SK-N-SH treated with all-trans-retinoic acid at 6 μM for 48 hours (cell line): ENCODE data around the gene HSD3B1.

ENCODE experiments used
- ATAC-seq: fragments of 200-7000 bp; cut with Tn5 transposase; 3 replicates; pipeline ENCODE4 v1.9.1; 2020; ENCODE audit warnings: mild to moderate bottlenecking, moderate library complexity
- ARNTL ChIP-seq: fragments of 450-650 bp; formaldehyde crosslinking; IDR thresholded peaks from 2 replicates; pipeline ENCODE4 v1.5.0; 2020; ENCODE audit warnings: low read depth, mild to moderate bottlenecking, moderate library complexity, borderline replicate concordance
- BACH2 ChIP-seq: fragments of 250-450 bp; sonication (Bioruptor Pico); IDR thresholded peaks from 2 replicates; pipeline ENCODE4 v1.9.0; 2021; ENCODE audit warnings: mild to moderate bottlenecking, borderline replicate concordance
- CSDC2 ChIP-seq: fragments of 250-450 bp; sonication (Bioruptor Pico); IDR thresholded peaks from 2 replicates; pipeline ENCODE4 v1.5.0; 2020; ENCODE audit warnings: mild to moderate bottlenecking, moderate library complexity
- ESRRG ChIP-seq: fragments of 250-450 bp; sonication (Bioruptor Pico); IDR thresholded peaks from 2 replicates; pipeline ENCODE4 v1.6.1; 2021; ENCODE audit warnings: mild to moderate bottlenecking
- GLIS3 ChIP-seq: fragments of 250-450 bp; sonication (Bioruptor Pico); IDR thresholded peaks from 2 replicates; pipeline ENCODE4 v1.5.0; 2020; ENCODE audit warnings: mild to moderate bottlenecking, moderate library complexity
- ISL1 ChIP-seq: fragments of 250-450 bp; sonication (Bioruptor Pico); IDR thresholded peaks from 2 replicates; pipeline ENCODE4 v2.1.2; 2022; ENCODE audit warnings: mild to moderate bottlenecking, moderate library complexity
- POU6F1 ChIP-seq: fragments of 250-450 bp; sonication (Bioruptor Pico); IDR thresholded peaks from 2 replicates; pipeline ENCODE4 v1.8.0; 2021; ENCODE audit warnings: low read depth, mild to moderate bottlenecking, moderate library complexity, borderline replicate concordance
- PPARA ChIP-seq: fragments of 250-450 bp; sonication (Bioruptor Pico); IDR thresholded peaks from 2 replicates; pipeline ENCODE4 v1.5.0; 2020; ENCODE audit warnings: mild to moderate bottlenecking, borderline replicate concordance
- RARB ChIP-seq: fragments of 250-450 bp; sonication (Bioruptor Pico); IDR thresholded peaks from 2 replicates; pipeline ENCODE4 v1.8.0; 2021; ENCODE audit warnings: mild to moderate bottlenecking, moderate library complexity
- SNAI2 ChIP-seq: fragments of 250-450 bp; sonication (Bioruptor Pico); IDR thresholded peaks from 2 replicates; pipeline ENCODE4 v1.5.0; 2020; ENCODE audit warnings: mild to moderate bottlenecking, moderate library complexity
- TCF4 ChIP-seq: fragments of 250-450 bp; sonication (Bioruptor Pico); IDR thresholded peaks from 2 replicates; pipeline ENCODE4 v1.8.0; 2021; ENCODE audit warnings: mild to moderate bottlenecking, moderate library complexity, borderline replicate concordance
- TOX ChIP-seq: fragments of 250-450 bp; sonication (Bioruptor Pico); IDR thresholded peaks from 2 replicates; pipeline ENCODE4 v1.8.0; 2021; ENCODE audit warnings: mild to moderate bottlenecking, moderate library complexity, borderline replicate concordance
- TSHZ2 ChIP-seq: fragments of 250-450 bp; sonication (Bioruptor Pico); IDR thresholded peaks from 2 replicates; pipeline ENCODE4 v1.5.0; 2020; ENCODE audit warnings: mild to moderate bottlenecking, moderate library complexity
- ZC3H10 ChIP-seq: fragments of 250-450 bp; sonication (Bioruptor Pico); IDR thresholded peaks from 2 replicates; pipeline ENCODE4 v1.5.1; 2021; ENCODE audit warnings: mild to moderate bottlenecking, moderate library complexity
- ZFP3 ChIP-seq: fragments of 250-450 bp; sonication (Bioruptor Pico); IDR thresholded peaks from 2 replicates; pipeline ENCODE4 v1.5.0; 2020; ENCODE audit warnings: mild to moderate bottlenecking, moderate library complexity
- ZFP30 ChIP-seq: fragments of 450-650 bp; formaldehyde crosslinking; IDR thresholded peaks from 2 replicates; pipeline ENCODE4 v1.5.0; 2022; ENCODE audit warnings: mild to moderate bottlenecking, moderate library complexity
- ZNF565 ChIP-seq: fragments of 450-650 bp; formaldehyde crosslinking; conservative IDR thresholded peaks from 2 replicates; pipeline ENCODE4 v1.5.0; 2020; ENCODE audit warnings: low read depth, mild to moderate bottlenecking, moderate library complexity
- ZNF70 ChIP-seq: fragments of 450-650 bp; formaldehyde crosslinking; IDR thresholded peaks from 2 replicates; pipeline ENCODE4 v1.5.0; 2020; ENCODE audit warnings: mild to moderate bottlenecking, moderate library complexity
- ZNF8 ChIP-seq: fragments of 450-650 bp; formaldehyde crosslinking; IDR thresholded peaks from 2 replicates; pipeline ENCODE4 v1.5.0; 2020; ENCODE audit warnings: mild to moderate bottlenecking, moderate library complexity
- TF ChIP-seq, protein P1 (sequence below): fragments of 250-450 bp; sonication (Bioruptor Pico); IDR thresholded peaks from 2 replicates; pipeline ENCODE4 v1.5.1; 2021; ENCODE audit warnings: mild to moderate bottlenecking, moderate library complexity
- TF ChIP-seq, protein P2 (sequence below): fragments of 250-450 bp; sonication (Bioruptor Pico); IDR thresholded peaks from 2 replicates; pipeline ENCODE4 v1.8.0; 2020; ENCODE audit warnings: mild to moderate bottlenecking, moderate library complexity, borderline replicate concordance
- TF ChIP-seq, protein P3 (sequence below): fragments of 250-450 bp; sonication (Bioruptor Pico); IDR thresholded peaks from 2 replicates; pipeline ENCODE4 v1.5.1; 2020; ENCODE audit warnings: low read depth, mild to moderate bottlenecking, moderate library complexity

The HSD3B1 gene

GRCh38 chr1:119506941-119507340, at the start of gene HSD3B1:
Gene HSD3B1 (plus strand): TSS chr1:119507210. CDS start chr1:119507477, 267 bp downstream.
- no peak for ATAC-seq
- TF ChIP-seq ESRRG (no peak), RARB (CRISPR knock-in tag) (no peak)

DNA sequence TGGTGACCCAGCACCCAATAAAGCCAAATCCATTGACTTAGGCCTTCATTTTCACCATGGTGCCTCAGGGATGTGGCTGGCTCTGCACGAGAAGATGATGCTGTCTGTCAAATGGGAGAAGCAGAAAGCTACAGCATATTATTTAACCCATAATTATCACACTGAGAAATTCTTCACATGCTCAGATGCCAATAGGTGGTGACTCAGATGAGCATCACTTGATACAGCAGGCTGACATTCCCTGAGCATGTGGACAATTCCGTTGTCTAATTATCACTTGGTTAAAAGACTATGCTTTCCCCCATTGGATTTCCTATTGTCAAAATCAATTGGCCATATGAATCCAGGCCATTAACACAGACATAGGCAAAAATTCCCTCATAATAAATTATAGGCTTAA, 44.0 kb upstream of the HSD3B1 start:
- TF ChIP-seq, protein P1, sequence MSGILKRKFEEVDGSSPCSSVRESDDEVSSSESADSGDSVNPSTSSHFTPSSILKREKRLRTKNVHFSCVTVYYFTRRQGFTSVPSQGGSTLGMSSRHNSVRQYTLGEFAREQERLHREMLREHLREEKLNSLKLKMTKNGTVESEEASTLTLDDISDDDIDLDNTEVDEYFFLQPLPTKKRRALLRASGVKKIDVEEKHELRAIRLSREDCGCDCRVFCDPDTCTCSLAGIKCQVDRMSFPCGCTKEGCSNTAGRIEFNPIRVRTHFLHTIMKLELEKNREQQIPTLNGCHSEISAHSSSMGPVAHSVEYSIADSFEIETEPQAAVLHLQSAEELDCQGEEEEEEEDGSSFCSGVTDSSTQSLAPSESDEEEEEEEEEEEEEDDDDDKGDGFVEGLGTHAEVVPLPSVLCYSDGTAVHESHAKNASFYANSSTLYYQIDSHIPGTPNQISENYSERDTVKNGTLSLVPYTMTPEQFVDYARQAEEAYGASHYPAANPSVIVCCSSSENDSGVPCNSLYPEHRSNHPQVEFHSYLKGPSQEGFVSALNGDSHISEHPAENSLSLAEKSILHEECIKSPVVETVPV = no peak
- TF ChIP-seq, protein P2, sequence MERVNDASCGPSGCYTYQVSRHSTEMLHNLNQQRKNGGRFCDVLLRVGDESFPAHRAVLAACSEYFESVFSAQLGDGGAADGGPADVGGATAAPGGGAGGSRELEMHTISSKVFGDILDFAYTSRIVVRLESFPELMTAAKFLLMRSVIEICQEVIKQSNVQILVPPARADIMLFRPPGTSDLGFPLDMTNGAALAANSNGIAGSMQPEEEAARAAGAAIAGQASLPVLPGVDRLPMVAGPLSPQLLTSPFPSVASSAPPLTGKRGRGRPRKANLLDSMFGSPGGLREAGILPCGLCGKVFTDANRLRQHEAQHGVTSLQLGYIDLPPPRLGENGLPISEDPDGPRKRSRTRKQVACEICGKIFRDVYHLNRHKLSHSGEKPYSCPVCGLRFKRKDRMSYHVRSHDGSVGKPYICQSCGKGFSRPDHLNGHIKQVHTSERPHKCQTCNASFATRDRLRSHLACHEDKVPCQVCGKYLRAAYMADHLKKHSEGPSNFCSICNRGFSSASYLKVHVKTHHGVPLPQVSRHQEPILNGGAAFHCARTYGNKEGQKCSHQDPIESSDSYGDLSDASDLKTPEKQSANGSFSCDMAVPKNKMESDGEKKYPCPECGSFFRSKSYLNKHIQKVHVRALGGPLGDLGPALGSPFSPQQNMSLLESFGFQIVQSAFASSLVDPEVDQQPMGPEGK (CRISPR knock-in tag) = no peak
- TF ChIP-seq ZFP3 (no peak), TCF4 (CRISPR knock-in tag) (no peak), TSHZ2 (CRISPR knock-in tag) (no peak), ZNF70 (CRISPR knock-in tag) (no peak), ESRRG (no peak), BACH2 (CRISPR knock-in tag) (no peak), TOX (no peak), ZNF8 (CRISPR knock-in tag) (no peak), ZC3H10 (CRISPR knock-in tag) (no peak), CSDC2 (CRISPR knock-in tag) (no peak), ARNTL (CRISPR knock-in tag) (no peak), SNAI2 (CRISPR knock-in tag) (no peak), PPARA (CRISPR knock-in tag) (no peak), ISL1 (CRISPR knock-in tag) (no peak), ZFP30 (CRISPR knock-in tag) (no peak)
- TF ChIP-seq, protein P3, sequence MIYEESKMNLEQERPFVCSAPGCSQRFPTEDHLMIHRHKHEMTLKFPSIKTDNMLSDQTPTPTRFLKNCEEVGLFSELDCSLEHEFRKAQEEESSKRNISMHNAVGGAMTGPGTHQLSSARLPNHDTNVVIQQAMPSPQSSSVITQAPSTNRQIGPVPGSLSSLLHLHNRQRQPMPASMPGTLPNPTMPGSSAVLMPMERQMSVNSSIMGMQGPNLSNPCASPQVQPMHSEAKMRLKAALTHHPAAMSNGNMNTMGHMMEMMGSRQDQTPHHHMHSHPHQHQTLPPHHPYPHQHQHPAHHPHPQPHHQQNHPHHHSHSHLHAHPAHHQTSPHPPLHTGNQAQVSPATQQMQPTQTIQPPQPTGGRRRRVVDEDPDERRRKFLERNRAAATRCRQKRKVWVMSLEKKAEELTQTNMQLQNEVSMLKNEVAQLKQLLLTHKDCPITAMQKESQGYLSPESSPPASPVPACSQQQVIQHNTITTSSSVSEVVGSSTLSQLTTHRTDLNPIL (CRISPR knock-in tag) = no peak

GRCh38 chr1:119463569-119463968, 43.4 kb upstream of the HSD3B1 start:
- ATAC-seq = no peak
- no peak for TF ChIP-seq ZNF565 (CRISPR knock-in tag)
- TF ChIP-seq TCF4 (CRISPR knock-in tag) = no peak
- no peak for TF ChIP-seq ZFP3
- TF ChIP-seq ZNF8 (CRISPR knock-in tag) = no peak
- TF ChIP-seq ISL1 (CRISPR knock-in tag) = no peak
- TF ChIP-seq, protein P3 (CRISPR knock-in tag) = no peak
- TF ChIP-seq ZNF70 (CRISPR knock-in tag) = no peak
- TF ChIP-seq, protein P2 (CRISPR knock-in tag) = no peak
- no peak for TF ChIP-seq ARNTL (CRISPR knock-in tag)
- no peak for TF ChIP-seq POU6F1 (CRISPR knock-in tag)
- no peak for TF ChIP-seq ZC3H10 (CRISPR knock-in tag)
- TF ChIP-seq TOX = no peak
- no peak for TF ChIP-seq GLIS3 (CRISPR knock-in tag)
- no peak for TF ChIP-seq RARB (CRISPR knock-in tag)
- TF ChIP-seq, protein P1 = no peak
- no peak for TF ChIP-seq CSDC2 (CRISPR knock-in tag)
- TF ChIP-seq BACH2 (CRISPR knock-in tag) = no peak
- no peak for TF ChIP-seq ESRRG

More for the DNA sequence above, 44.0 kb upstream of the HSD3B1 start:
- no peak for ATAC-seq
